HG03457 (cell line): Measurements from ENCODE around the gene SLC16A6.
"Not testable (repeated sequence)": the region's sequence is repeated elsewhere in the genome, so short reads cannot be mapped to it uniquely, and the experiment has no call there.

Source experiments
- ATAC-seq: cut with Tn5 transposase; IDR thresholded peaks from one replicate; pipeline ENCODE4 v1.9.1; 2021; ENCODE audit warnings: moderate number of reproducible peaks; ENCODE audit not compliant: unreplicated experiment

Gene SLC16A6

DNA sequence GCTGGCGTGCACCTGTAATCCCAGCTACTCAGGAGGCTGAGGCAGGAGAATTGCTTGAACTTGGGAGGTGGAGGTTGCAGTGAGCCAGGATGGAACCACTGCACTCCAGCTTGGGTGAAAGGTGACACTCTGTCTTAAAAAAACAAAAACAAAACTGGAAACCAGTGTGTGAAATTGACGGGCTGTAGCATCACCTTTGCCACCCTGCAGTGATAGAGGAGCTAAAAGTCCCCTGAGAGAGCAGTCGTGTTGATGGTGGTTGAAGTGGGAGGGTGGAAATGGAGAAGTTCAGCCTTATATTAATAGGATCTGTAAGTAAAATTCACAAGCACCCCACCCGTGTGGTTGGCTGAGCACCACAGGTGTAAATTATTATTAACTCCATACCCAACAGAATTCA, 65.9 kb downstream of the SLC16A6 start:
- ATAC-seq: not testable (repeated sequence)

DNA sequence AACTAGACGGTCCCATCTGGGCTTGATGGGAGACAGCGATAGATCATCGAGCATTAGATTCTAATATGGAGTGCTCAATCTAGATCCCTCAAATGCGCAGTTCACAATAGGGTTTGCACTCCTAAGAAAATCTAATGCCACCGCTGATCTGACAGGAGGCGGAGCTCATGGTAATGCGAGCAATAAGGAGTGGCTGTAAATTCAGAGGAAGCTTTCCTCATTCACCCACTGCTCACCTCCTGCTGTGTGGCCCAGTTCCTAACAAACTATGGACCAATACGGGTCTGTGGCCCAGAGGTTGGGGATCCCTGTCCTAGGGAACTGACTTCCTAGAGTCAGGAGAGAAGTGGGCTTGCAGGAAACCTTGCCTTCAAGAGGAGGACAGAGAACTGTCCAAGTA, 68.3 kb downstream of the SLC16A6 start:
- ATAC-seq: no peak

DNA sequence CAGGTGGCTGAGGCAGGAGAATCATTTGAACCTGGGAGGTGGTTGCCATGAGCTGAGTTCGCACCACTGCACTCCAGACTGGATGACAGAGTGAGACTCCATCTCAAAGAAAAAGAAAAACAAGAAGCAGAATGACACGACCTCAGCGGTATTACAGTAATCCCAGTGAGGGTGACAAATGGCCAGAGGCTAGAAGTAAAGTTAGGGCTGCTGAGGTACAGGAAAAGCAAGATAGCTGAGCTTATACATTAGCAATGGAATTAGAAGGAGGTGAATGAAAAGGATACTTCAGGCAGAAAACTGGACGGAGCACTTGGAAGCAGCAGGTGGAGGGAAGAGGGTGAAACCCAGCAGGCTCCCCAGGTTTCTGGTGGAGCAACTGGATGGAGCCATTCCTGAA, 69.1 kb downstream of the SLC16A6 start:
- ATAC-seq: no peak

DNA sequence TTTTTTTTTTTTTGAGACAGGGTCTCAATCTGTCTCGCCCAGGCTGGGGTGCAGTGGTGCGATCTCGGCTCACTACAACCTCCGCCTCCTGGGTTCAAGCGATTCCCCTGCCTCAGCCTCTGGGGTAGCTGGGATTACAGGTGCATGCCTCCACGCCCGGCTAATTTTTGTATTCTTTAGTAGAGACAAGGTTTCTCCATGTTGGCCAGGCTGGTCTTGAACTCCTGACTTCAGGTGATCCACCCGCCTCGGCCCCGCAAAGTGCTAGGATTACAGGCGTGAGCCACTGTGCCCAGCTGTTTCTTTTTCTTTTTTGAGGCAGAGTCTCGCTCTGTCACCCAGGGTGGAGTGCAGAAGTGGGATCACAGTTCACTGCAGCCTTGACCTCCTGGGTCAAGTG, 70.1 kb downstream of the SLC16A6 start:
- ATAC-seq: not testable (repeated sequence)

DNA sequence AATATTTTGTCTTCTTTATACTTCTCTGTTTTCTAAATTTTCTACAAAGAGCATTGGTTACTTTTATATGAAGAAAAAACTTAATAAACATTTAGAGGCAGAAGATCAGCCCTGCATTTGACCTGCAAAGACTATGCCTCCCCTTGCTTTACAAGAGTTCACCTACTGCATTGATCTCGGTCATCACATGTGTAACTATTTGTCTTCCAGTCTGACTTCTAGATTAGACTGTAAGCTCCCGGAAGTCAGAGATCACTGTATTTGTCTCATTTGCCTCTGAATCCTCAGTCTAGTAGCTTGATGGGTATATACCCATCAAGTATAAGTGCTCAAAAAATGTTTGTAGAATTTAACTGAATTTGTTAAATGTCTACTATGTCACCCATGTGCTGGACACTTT, 70.7 kb downstream of the SLC16A6 start:
- not testable (repeated sequence) for ATAC-seq

DNA sequence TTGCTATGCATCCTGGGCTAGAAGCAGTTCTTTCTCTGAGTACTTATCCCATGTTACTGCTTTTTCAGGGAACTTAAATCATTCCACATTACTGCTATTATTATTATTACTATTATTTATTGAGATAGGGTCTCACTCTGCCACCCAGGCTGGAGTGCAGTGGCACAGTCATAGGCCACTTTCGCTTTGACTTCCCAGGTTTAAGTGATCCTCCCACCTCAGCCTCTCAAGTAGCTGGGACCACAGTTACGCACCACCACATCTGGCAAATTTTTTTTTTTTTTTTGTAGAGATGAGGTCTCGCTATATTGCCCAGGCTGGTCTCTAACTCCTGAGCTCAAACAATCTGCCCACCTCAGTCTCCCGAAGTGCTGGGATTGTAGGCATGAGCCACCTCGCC, 71.5 kb downstream of the SLC16A6 start:
- not testable (repeated sequence) for ATAC-seq
